ENCODE data around the gene MIPEP. TPM values are rescaled to one million over a fixed set of nuclear protein-coding genes. Genes with fewer than 3 reads are reported as not detected.

MIPEP gene
- total and polyA plus RNA-seq, 9 of the 15 experiments (the other 6 are each of a cell fraction or from before 2014, with no cell fraction given), result 1.7 to 19.3 (median 13.1) TPM

GRCh38 chr13:23866420-23867026 lies 22.7 kb downstream of the MIPEP start (continued):
- TF ChIP-seq ZHX1 (conservative IDR thresholded peaks at IDR 0.05; ENCODE audit: low read length) (no peak), E2F5 (CRISPR knock-in tag; IDR thresholded peaks at IDR 0.05) (no peak), JUND (IDR thresholded peaks at IDR 0.05; ENCODE audit: borderline replicate concordance, low read depth, low read length) (peak; percentile 55; the same call in 1 of the 2 replicates), JUND (tag; IDR thresholded peaks at IDR 0.05; ENCODE audit: borderline replicate concordance, low read depth, low read length) (no peak; the same call in 2 of the 3 replicates), CEBPB (tag; IDR thresholded peaks at IDR 0.05) (no peak), TCF3 (CRISPR knock-in tag; IDR thresholded peaks at IDR 0.05) (peak; percentile 46), KDM4B (IDR thresholded peaks at IDR 0.05; ENCODE audit: borderline replicate concordance in 2 of 2, low read depth in 1 of 2) (no peak), SIN3A (IDR thresholded peaks at IDR 0.05; ENCODE audit: borderline replicate concordance in 2 of 2, control insufficient read depth in 1 of 2, low read depth in 2 of 2, low read length in 2 of 2) (no peak), KLF16 (IDR thresholded peaks at IDR 0.05) (no peak), ZNF23 (CRISPR knock-in tag; IDR thresholded peaks at IDR 0.05) (no peak), ZNF277 (CRISPR knock-in tag; IDR thresholded peaks at IDR 0.05; ENCODE audit: borderline replicate concordance) (no peak), UBTF (IDR thresholded peaks at IDR 0.05; ENCODE audit: borderline replicate concordance in 1 of 2, low read depth in 2 of 2, low read length in 2 of 2) (no peak), SREBF1 (IDR thresholded peaks at IDR 0.05; ENCODE audit: borderline replicate concordance, low read depth, low read length) (no peak), CHD4 (IDR thresholded peaks at IDR 0.05; ENCODE audit: insufficient read depth, insufficient replicate concordance, low read depth, low read length, poor library complexity, severe bottlenecking) (no peak), PCBP2 (IDR thresholded peaks at IDR 0.05; ENCODE audit: low read depth, low read length, poor library complexity, severe bottlenecking) (no peak), CCNT2 (IDR thresholded peaks at IDR 0.05; ENCODE audit: borderline replicate concordance, extremely low read depth, insufficient read length, low read depth, low read length) (no peak), ZNF121 (CRISPR knock-in tag; conservative IDR thresholded peaks at IDR 0.05) (no peak)

Data from K562 (cell line).